ENCODE results near the gene GAK.
"Not testable (repeated sequence)": the region's sequence is repeated elsewhere in the genome, so short reads cannot be mapped to it uniquely, and the experiment has no call there.

The GAK gene

DNA sequence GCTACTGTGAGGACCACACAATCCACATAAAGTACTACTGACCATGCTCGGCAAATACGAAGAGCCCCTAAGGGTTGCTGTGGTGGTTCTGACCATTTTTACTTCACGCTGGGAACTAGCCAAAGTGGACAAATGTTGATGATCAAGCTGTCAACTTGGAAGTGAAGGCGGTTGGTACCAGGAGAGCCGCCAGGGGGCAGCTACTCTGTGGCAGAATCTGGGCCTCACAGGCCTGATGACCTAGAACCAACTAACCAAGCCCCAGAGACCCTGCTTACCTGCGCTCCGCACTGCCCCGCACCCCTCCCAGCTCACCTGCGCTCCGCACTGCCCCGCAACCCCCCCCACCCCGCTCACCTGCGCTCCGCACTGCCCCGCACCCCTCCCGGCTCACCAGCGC lies 5.6 kb downstream of the GAK start:
- DNase-seq (ENCODE audit: low read depth in 3 of 3), result no peak

DNA sequence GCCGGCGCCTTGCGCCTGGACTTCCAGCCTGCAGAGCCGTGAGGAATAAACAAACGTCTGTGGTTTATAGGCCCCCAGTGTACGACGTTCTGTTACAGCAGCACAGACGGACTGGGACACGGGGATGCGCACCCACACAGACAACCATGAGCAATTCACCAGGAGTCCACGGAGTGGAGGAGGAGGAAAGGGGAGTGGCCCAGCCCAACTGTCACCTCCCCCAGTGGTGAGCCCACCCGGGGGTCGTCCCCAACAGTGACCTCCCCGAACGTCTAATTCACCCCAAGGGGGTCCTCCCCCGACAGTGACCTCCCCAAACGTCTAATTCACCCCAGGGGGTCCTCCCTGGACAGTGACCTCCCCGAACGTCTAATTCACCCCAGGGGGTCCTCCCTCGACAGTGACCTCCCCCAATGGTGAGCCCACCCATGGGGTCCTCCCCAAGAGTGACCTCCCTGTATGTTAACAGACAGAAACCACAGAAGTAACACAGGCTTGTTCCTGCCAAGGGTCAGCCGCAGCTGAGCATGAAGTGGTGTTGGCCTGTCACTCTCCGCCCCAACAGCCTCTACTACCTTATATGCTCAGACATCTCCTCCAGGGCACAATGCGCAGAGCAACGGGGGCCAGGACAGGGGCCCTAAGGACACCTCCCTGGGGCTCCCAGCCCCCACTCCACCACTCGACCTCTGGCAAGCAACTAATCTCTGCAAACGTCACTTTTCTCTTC lies 6.2 kb downstream of the GAK start:
- DNase-seq (ENCODE audit: low read depth in 3 of 3), result no peak

DNA sequence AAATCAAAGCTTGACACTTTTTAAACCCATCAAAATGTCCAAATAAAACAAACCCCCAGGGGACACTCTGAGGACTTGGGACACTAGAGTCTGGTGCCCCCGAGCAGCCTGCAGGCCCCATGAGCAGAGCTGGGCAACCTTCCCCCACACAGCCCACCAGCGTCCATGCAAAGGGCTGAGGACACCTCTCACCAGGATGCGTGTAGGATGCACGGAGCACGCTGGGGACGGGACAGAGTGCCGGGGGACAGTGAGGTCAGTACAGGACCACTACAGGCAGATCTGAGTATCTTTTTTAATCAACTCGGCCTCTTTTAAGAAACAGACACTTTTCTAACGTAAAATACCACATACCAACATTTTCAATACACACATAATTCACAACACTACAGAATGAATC lies 6.9 kb downstream of the GAK start:
- no peak for DNase-seq (ENCODE audit: low read depth in 3 of 3)

DNA sequence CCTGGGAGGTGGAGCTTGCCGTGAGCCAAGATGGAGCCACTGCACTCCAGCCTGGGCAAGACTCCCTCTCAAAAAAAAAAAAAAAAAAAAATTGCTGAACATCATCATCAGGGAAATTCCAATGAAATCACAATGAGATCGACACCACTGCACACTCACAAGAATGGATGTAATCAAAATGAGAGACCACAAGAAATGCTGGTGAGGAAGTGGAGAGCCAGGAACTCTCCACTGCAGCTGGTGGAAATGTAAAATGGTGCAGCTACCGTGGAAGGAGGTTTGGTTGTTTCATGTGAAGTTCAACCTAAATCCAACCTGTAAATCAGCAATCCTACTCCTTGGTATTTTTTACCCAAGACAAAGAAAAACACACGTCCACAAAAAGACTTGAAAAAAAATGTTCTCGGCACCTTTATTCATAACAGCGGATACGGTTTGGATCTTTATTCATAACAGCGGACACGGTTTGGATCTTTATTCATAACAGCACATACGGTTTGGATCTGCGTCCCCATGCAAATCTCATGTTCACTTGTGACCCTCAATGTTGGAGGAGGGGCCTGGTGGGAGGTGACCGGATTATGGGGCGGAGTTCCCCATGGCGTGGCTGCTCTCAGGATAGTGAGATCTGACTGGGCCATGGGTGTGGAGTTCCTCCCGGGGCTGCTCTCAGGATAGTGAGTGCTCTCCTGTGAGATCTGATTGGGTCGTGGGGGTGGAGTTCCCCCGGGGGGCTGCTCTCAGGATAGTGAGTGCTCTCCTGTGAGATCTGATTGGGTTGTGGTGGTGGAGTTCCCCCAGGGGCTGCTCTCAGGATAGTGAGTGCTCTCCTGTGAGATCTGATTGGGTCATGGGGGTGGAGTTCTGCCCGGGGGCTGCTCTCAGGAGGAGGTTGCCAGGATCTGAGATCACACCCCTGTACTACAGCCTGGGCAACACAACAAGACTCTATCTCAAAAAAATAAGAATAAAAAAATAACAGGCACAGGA lies 7.7 kb downstream of the GAK start:
- no peak for DNase-seq (ENCODE audit: low read depth in 3 of 3)

DNA sequence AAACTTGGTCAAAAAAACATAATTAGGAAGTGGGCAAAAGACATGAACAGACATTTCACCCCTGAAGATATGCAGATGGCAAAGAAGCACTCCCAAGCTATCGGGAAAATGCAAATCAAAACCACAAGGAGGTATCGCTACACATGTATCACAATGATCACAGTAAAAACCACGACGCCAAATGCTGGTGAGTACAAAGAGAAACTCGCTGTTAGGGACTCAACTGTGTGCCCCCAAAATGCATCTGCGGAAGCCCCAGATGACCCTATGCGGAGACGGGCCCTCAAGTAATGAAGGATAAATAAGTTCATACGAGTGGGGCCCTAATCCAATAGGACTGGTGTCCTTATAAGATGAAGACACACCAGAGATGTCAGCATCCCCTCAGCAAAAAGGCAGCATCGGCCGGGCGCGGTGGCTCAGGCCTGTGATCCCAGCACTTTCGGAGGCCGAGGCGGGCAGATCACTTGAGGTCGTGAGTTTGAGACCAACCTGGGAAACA lies 10.2 kb downstream of the GAK start:
- no peak for DNase-seq (ENCODE audit: low read depth in 3 of 3)

DNA sequence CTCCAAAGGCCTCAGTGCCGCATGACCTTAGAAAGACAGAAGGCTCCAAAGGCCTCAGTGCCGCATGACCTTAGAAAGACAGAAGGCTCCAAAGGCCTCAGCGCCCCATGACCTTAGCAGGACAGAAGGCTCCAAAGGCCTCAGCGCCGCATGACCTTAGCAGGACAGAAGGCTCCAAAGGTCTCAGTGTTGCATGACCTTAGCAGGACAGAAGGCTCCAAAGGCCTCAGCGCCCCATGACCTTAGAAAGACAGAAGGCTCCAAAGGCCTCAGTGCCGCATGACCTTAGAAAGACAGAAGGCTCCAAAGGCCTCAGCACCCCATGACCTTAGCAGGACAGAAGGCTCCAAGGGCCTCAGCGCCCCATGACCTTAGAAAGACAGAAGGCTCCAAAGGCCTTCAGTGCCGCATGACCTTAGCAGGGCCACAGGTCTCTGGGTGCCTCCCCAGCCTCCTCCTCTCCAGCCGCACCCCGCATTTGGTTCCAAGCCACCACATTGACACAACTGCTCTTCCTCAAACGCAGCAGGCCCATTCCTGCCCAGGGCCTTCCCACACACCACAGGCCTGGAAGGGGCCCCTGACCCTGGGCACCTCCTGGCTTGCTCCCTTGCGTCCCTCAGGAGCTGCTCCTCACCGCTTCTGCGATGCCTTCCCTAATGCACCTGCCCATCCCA lies 13.0 kb downstream of the GAK start:
- not testable (repeated sequence) for DNase-seq (ENCODE audit: low read depth in 3 of 3)

DNA sequence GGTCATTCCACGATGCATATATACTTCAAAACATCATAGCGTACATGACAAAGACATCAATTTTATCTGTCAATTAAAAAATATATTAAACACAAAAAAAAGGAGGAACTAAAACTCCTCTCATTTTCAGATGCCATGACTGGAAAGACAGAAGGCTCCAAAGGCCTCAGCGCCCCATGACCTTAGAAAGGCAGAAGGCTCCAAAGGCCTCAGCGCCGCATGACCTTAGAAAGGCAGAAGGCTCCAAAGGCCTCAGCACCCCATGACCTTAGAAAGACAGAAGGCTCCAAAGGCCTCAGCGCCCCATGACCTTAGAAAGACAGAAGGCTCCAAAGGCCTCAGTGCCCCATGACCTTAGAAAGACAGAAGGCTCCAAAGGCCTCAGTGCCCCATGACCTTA lies 13.5 kb downstream of the GAK start:
- not testable (repeated sequence) for DNase-seq (ENCODE audit: low read depth in 3 of 3)

DNA sequence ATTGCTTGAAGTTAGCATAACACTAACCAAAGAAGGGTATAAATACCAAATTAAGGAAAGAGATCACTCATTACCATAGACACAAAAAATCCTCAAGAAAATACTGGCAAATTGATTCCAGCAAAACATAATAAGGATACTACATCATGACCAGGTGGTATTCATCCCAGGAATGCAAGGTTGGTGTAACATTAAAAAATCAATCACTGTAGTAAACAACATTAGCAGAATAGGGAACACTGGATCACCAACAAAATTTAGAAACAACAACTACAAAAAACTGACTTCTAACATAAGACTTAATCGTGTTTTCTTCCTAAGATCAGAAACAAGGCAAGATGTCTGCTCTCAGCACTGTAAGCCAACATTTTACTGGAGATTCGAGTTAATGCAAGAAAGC lies 14.1 kb downstream of the GAK start:
- no peak for DNase-seq (ENCODE audit: low read depth in 3 of 3)

DNA sequence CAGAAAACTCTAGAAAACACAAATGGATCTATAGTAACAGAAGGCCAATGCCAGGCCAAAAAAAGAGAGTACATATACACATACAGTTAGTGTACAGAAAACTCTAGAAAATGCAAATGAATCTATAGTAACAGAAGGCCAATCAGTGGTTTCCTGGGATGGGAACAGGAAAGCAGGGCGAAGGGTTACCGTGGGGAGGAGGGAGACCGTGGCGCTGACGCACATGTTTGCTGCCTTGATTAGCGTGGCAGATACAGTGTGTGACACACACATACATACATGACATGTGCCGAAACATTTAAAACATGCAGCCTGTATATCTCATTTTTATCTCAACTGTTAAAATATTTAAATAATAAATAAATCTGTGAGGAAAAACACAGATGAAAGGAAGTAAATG lies 14.7 kb downstream of the GAK start:
- DNase-seq (ENCODE audit: low read depth in 3 of 3), result no peak

DNA sequence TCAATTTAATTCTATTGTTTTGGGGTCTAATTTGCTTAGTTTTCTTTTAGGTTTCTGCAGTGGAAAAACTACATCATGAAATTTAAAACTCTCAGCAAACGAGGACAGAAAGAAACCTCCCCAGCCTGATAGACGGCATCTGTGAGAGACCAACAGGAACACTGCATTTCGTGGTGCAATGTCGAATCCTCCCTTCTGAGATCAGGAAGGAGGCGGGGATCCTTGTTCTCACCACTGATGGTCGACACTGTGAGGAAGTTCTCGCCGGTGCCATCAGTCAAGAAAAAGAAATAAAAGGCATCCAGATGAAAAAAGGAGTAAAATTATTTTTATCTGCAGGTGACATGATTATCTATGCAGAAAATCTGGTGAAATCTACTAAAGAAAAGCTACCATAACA lies 16.5 kb downstream of the GAK start:
- DNase-seq (ENCODE audit: low read depth in 3 of 3), result no peak

DNA sequence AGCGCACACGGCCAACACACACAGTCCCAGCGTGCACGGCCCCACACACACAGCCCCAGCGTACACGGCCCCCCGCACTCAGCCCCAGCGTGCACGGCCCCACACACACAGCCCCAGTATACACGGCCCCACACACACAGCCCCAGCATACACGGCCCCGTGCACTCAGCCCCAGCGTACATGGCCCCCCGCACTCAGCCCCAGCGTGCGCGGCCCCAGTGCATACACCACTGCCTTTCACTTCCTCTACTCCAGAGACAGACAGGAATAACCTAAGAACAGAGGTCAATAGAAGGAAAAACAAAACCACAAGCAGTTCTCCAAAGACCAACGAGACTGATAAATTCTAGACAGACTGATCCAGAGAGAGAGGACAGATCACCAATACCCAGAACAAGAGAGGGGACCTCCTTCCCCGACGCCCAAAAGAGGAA lies 17.1 kb downstream of the GAK start:
- DNase-seq (ENCODE audit: low read depth in 3 of 3), result no peak

DNA sequence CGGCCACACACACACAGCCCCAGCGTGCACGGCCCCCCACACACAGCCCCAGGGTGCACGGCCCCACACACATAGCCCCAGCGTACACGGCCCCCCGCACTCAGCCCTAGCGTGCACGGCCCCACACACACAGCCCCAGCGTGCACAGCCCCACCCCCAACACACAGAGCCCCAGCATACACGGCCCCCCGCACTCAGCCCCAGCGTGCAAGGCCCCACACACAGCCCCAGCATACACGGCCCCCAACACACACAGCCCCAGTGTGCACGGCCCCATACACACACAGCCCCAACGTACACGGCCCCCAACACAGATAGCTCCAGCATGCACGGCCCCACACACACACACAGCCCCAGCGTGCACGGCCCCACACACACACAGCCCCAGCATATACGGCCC lies 17.6 kb downstream of the GAK start:
- DNase-seq (ENCODE audit: low read depth in 3 of 3), result no peak

DNA sequence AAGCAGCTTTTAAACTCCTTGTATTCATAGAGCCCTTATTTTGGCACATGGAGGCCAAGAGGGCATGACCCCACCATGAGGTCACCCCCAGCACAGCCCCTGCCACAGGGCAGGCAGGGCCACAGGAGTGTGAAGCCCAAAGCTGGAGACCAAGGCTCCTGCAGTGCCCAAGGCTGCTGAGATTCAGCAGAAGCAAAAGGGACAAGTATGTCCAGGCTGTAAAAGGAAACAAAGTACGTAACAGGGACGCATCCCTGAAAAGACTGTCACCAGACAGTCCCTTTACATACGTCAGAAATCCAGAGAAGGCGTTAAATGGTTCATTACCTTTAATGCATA lies 18.9 kb downstream of the GAK start:
- no peak for DNase-seq (ENCODE audit: low read depth in 3 of 3)

DNA sequence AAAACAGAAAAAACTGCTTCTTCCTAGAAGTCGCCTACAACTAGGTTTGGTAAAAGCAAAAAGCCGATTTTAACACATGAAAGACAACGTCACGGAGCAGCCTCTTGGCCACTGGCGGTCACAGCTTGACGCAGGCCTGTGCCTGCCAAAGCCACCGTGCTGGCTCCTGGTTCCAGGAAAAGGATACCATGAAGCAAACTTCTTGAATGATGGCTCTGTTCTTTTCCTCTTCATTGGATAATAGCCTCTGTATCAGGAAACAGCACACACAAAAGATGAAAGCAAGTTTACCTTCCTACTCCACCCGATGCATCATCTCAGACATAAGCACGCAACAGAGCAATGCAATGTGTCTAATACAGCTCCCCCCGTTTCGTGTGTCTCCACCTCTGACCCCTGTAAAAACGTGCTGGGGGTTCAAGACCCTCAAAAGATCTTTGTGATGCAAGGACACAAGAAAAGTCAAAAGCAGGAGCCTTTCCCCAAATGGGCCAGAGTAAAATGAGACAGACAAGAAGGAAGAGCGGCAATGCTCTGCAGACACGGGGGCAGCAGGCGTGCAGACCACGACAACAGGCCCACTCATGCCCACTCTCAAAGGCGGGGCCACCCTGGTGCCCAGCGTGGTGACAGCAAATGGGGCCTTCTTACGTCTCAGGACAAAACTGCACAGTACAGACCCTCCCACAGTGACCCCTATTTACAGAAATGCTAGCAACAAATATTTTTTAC lies 19.4 kb downstream of the GAK start:
- no peak for DNase-seq (ENCODE audit: low read depth in 3 of 3)

DNA sequence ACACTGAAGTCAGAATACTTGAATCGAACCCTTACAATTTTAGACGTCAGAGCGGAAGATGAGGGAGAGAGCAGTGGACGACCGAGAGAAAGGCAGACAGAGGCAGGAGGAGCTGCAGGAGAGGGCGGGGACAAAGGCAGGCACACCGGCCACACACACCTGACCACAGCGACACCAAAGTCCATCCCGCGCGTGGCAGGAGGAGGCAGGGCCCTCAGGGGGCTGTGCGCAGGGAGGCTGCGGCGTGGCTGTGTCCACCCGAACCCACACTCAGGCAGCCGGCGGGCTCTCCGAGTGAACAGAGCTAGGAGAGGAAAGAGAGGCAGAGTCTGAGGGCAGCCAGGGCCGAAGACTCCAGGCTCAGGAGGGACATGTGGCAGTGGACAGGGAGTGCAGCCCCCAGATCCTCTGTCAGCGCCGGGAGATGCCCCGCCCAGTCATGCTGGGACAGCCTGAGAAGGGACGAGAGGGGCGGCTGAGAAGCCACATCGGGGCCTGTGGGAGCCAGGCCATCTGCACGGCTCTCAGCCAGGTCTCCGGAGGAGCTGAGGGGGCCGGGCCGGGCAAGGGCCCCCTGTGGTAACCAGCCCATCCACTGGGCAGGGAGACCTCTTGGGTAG lies 20.1 kb downstream of the GAK start:
- DNase-seq (ENCODE audit: low read depth in 3 of 3), result no peak

DNA sequence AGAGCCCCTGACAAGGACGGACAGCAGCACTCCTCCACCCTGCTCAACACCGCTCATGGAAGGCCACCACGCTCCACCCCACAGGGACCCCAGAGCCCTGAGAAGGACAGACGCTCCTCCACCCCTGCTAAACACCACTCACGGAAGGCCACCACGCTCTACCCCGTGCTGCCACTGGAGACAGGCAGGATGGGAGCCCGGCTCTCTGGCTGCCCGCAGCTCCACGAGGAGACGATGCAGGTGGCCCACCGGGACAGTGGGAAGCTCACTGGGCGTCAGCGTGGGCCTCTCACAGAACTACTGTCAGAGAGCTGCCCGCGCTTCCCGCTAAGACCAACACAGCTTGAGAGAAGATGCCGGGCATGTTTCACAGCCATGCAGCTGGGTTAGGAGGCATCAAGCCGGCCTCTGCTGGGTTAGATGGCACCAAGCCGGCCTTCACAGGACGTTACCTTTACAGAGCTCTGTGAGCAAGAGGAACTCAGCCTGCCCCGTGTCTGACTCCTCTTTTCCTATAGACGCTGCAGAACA lies 20.8 kb downstream of the GAK start:
- DNase-seq (ENCODE audit: low read depth in 3 of 3), result no peak

DNA sequence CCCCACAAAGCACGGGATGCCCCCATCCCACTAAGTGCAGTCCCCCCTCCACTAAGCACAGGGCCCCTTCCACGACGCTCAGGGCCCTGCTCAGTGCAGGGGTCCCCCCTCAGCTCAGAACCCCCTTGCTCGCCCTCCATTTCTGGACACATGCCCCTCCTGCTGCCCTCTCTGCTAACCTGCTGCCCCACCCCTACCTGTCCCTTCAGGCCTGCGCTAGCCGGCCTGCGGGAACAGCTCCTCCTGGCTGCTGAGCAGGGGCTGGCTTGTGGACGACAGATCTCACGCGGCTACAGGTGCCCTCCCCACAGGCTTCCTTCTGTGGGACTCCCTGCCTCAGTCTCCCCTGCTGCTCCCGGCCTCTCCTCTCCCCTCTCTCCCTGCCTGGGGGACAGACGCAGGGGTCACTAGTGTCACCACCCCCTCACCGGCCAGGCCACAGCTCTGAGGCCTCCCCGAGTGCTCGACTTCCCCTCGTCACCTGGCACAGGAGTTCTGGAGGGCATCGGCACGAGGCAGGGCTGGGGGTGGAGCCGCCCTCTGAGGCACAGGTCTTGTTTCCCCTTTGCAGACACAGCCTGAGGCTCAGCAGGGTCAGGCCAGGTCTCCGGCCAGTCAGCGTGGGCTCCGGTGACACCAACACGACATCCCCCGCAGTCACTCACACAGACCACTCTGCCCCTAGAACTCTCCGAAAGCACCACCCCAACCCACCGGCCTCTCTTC lies 21.6 kb downstream of the GAK start:
- DNase-seq (ENCODE audit: low read depth in 3 of 3), result no peak

DNA sequence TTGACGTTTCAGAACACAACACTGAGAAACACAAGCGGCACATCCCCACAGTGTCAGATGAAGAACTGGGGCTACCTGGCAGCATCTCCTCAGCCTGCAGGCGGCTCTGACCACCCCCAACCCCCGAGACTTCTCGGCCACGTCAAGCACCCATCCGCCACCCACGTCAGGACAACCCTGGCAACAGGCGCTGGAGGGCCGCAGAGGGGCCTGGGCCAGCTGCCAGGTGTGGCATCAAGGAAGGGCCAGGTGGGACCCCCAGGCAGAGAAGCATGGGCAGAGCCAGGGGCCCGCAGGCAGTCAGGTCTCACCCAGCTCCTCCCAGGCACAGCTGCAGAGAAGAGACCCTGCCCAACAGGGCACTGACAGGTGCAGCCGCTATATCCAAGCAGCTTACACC lies 22.3 kb downstream of the GAK start:
- DNase-seq (ENCODE audit: low read depth in 3 of 3), result no peak

DNA sequence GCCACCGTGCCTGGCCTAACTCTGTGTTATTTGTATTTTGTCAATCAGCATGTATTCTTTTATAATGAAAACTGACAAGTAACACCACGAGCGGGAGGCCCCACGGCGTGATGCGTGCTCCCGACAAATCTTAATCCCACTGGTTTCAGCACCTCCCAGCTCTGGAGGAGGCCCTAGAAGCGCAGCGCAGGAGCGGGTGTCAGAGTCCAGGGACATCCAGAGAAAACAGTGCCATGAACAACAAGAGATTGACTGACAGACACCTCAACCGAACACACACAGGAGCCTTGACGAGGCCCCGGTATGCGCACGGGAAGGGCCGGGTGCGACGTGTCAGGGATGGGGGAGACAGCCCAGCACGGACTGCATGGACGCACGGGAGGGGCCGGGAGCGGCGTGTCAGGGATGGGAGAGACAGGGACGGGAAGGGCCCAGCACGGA lies 23.0 kb downstream of the GAK start:
- no peak for DNase-seq (ENCODE audit: low read depth in 3 of 3)

Measured in stimulated activated CD4-positive, alpha-beta T cell treated with anti-CD3 and anti-CD28 coated beads, TNF-alpha, amount 100 ng/mL, for 4 hours (primary cell).